ENCODE results near the gene MAST4.

MAST4 gene

DNA sequence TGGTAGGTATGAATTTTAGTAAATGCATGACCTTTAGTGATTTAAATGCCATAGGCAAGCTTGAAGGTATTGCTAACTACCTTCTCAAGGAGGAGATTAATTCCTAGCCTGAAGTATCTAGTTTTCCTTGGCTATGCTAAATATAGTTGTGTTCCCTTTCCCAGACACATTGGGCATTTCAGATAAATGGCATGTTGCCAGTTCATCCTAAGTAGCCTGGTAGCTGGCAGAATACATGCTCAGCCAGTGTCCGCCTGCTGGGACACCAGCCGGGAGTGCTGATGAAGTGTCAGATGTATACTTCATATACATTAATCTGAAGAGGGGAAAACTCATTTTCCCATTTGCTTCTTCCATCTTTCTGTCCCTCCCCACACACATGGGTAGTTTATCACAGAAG is 196.9 kb downstream of the MAST4 start:
- Histone ChIP-seq H3K27ac (no peak overlapping the region), H3K4me3 (ENCODE audit: low read depth, low read length) (no peak overlapping the region), H3K36me3 (replicated peaks) (no peaks in the 10 kb centered on the region), H3K27me3 (replicated peaks) (no peaks in the 10 kb centered on the region)
- in situ Hi-C loops (cut with HindIII; ENCODE audit: low pct_ligation_motif_present, low sequenced_read_pairs) = loop anchor here (25.0 kb wide), 1 partner anchor 481 kb away; no protein-coding TSS in a partner anchor
- DNase-seq = no peak
- no peak for TF ChIP-seq CTCF (IDR thresholded peaks at IDR 0.05; ENCODE audit: low read depth, low read length, missing control alignments)

- H3K36me3 ChIP-seq (replicated peaks) = no peaks in the 10 kb centered on the region
- TF ChIP-seq CTCF (IDR thresholded peaks at IDR 0.05; ENCODE audit: low read depth, low read length, missing control alignments) = no peak
- no peaks in the 10 kb centered on the region for H3K27me3 ChIP-seq (replicated peaks)
- in situ Hi-C loops (cut with HindIII; ENCODE audit: low pct_ligation_motif_present, low sequenced_read_pairs) = loop anchor here (25.0 kb wide), 1 partner anchor 483 kb away; no protein-coding TSS in a partner anchor
- no peak for DNase-seq
- H3K4me3 ChIP-seq (ENCODE audit: low read depth, low read length) = no peak overlapping the region
- H3K27ac ChIP-seq = no peak overlapping the region
These were observed 199.5 kb downstream of the MAST4 start for GRCh38 chr5:66795682-66796081.

- H3K36me3 ChIP-seq (replicated peaks) = no peaks in the 10 kb centered on the region
- peak; percentile 56 for TF ChIP-seq CTCF (IDR thresholded peaks at IDR 0.05; ENCODE audit: low read depth, low read length, missing control alignments)
- in situ Hi-C loops (cut with HindIII; ENCODE audit: low pct_ligation_motif_present, low sequenced_read_pairs) = loop anchor here (25.0 kb wide), 1 partner anchor 484 kb away; no protein-coding TSS in a partner anchor
- DNase-seq = peak; percentile 12
- no peak overlapping the region for H3K27ac ChIP-seq
- H3K27me3 ChIP-seq (replicated peaks) = no peaks in the 10 kb centered on the region
- no peak overlapping the region for H3K4me3 ChIP-seq (ENCODE audit: low read depth, low read length)
These were observed 200.4 kb downstream of the MAST4 start for GRCh38 chr5:66796305-66797292.

DNA sequence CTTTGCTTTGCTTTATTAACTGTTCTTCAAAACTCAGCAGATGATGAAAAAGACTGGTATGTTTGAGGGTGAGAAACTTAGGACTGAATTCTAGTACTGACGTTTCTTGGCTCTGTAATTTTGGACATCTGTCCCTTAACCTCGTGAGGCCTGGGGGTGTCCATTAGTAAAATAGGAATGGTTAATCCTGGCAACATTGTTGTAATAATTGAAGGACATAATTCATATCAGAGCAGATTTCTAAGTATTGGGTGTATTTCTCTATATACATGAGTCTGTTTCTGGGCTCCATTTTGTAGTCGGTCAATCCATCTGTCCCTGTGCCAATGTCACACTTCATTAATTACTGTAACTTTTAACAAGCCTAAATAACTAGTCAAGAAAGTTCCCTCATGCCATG is 206.7 kb downstream of the MAST4 start:
- Histone ChIP-seq H3K27ac (no peak overlapping the region), H3K27me3 (replicated peaks) (peaks cover 4% of the 10 kb centered on the region), H3K36me3 (replicated peaks) (no peaks in the 10 kb centered on the region), H3K4me3 (ENCODE audit: low read depth, low read length) (no peak overlapping the region)
- DNase-seq = no peak
- in situ Hi-C loops (cut with HindIII; ENCODE audit: low pct_ligation_motif_present, low sequenced_read_pairs) = no loop called here
- TF ChIP-seq CTCF (IDR thresholded peaks at IDR 0.05; ENCODE audit: low read depth, low read length, missing control alignments) = no peak

DNA sequence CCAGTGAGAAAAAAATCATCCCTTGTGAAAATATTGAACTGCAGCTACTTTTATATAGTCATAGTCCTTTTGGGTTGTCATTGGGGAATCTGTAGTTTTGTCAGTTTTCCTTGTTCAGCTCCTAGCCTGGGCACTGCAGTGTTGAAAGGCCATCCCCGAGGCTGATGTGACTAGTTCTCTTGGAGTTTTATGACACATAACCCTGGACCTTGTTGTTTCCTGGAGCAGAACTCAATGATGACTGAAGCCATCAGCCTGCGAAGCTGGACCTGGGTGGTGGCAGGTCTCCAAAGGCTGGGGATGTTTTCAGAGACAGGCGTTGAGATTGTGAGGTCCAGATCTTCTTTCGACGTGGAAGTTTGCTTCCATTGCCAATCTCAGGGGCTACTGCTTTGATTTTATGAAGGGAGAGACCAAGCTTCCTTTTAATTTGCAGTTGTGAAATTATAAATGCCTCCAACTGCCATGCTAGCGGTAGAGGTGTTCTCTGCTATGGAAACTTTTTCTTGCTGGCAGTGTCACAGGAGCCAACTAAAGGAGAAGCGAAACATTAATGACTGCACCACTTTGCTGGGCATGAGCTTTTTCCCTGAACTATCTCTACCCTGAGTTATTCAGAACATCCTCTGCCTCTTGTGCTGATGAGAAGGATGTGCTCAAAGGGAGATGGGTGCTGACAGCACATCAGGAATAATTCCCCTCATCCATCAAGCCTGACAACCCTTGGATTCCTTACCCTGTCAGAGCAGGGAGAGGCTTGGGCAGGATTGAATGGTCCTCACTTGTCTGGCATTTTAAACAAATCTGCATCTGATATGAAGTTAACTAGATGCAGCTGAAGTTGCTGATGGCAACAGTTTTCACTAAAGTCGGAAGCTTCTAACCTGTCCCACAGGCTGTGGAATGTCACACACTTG is 209.6 kb downstream of the MAST4 start:
- DNase-seq = no peak
- in situ Hi-C loops (cut with HindIII; ENCODE audit: low pct_ligation_motif_present, low sequenced_read_pairs) = no loop called here
- Histone ChIP-seq H3K27me3 (replicated peaks) (peaks cover 4% of the 10 kb centered on the region), H3K4me3 (ENCODE audit: low read depth, low read length) (no peak overlapping the region), H3K27ac (no peak overlapping the region), H3K36me3 (replicated peaks) (no peaks in the 10 kb centered on the region)
- no peak for TF ChIP-seq CTCF (IDR thresholded peaks at IDR 0.05; ENCODE audit: low read depth, low read length, missing control alignments)

Data from brain microvascular endothelial cell (primary cell).